ENCODE data around the gene YPEL3.

YPEL3 gene

GRCh38 chr16:30063893-30064728 lies 31.9 kb downstream of the YPEL3 start:
- peak; percentile 83 for DNase-seq
- TF ChIP-seq CTCF (IDR thresholded peaks at IDR 0.05; ENCODE audit: low read depth, low read length), result peak; percentile 31; the same call in 1 of the 2 replicates
- H3K27me3 ChIP-seq (ENCODE audit: insufficient read depth, low read depth, severe bottlenecking), result no peaks in the 10 kb centered on the region
- peak overlapping the region; percentile 96 for H3K4me3 ChIP-seq (ENCODE audit: low read depth, low read length)
- H3K27ac ChIP-seq, result peak overlapping the region; percentile 94
- peaks cover 2% of the 10 kb centered on the region for H3K9me3 ChIP-seq (ENCODE audit: severe bottlenecking)
- H3K36me3 ChIP-seq, result peaks cover 48% of the 10 kb centered on the region

- no peak for TF ChIP-seq CTCF (IDR thresholded peaks at IDR 0.05; ENCODE audit: low read depth, low read length)
- H3K36me3 ChIP-seq, result peaks cover 41% of the 10 kb centered on the region
- no peak for DNase-seq
- H3K4me3 ChIP-seq (ENCODE audit: low read depth, low read length), result peak overlapping the region; percentile 96
- H3K9me3 ChIP-seq (ENCODE audit: severe bottlenecking), result peaks cover 2% of the 10 kb centered on the region
- no peaks in the 10 kb centered on the region for H3K27me3 ChIP-seq (ENCODE audit: insufficient read depth, low read depth, severe bottlenecking)
- H3K27ac ChIP-seq, result peak overlapping the region; percentile 94
Observed at GRCh38 chr16:30063278-30063892, 32.6 kb downstream of the YPEL3 start.

- H3K9me3 ChIP-seq (ENCODE audit: severe bottlenecking), result peaks cover 2% of the 10 kb centered on the region
- DNase-seq, result no peak
- TF ChIP-seq CTCF (IDR thresholded peaks at IDR 0.05; ENCODE audit: low read depth, low read length), result no peak
- no peak overlapping the region for H3K4me3 ChIP-seq (ENCODE audit: low read depth, low read length)
- peak overlapping the region; percentile 61 for H3K27ac ChIP-seq
- H3K36me3 ChIP-seq, result peaks cover 30% of the 10 kb centered on the region
- H3K27me3 ChIP-seq (ENCODE audit: insufficient read depth, low read depth, severe bottlenecking), result no peaks in the 10 kb centered on the region
Observed at GRCh38 chr16:30060836-30061554, 35.0 kb downstream of the YPEL3 start.

- TF ChIP-seq CTCF (IDR thresholded peaks at IDR 0.05; ENCODE audit: low read depth, low read length), result no peak
- Histone ChIP-seq H3K36me3 (peaks cover 29% of the 10 kb centered on the region), H3K4me3 (ENCODE audit: low read depth, low read length) (no peak overlapping the region), H3K27ac (peak overlapping the region; percentile 61), H3K9me3 (ENCODE audit: severe bottlenecking) (peaks cover 2% of the 10 kb centered on the region), H3K27me3 (ENCODE audit: insufficient read depth, low read depth, severe bottlenecking) (no peaks in the 10 kb centered on the region)
- no peak for DNase-seq
Observed at GRCh38 chr16:30060346-30060745, 35.7 kb downstream of the YPEL3 start.

GRCh38 chr16:30054959-30055553 lies 41.0 kb downstream of the YPEL3 start:
- Histone ChIP-seq H3K36me3 (peaks cover 27% of the 10 kb centered on the region), H3K9me3 (ENCODE audit: severe bottlenecking) (no peaks in the 10 kb centered on the region), H3K27me3 (ENCODE audit: insufficient read depth, low read depth, severe bottlenecking) (no peaks in the 10 kb centered on the region), H3K27ac (peak overlapping the region; percentile 87), H3K4me3 (ENCODE audit: low read depth, low read length) (no peak overlapping the region)
- TF ChIP-seq CTCF (IDR thresholded peaks at IDR 0.05; ENCODE audit: low read depth, low read length), result peak; percentile 93
- peak; percentile 84 for DNase-seq

All from WERI-Rb-1 (cell line).